GM23248 (cell line): Measurements from ENCODE around the gene ST6GALNAC4. TPM values are rescaled to one million over a fixed set of nuclear protein-coding genes. Genes with fewer than 3 reads are reported as not detected.

Source experiments
- DNase-seq: peaks from one replicate; pipeline ENCODE4 v3.0.0-alpha.2; 2015
- H2AFZ ChIP-seq: fragments of 200-600 bp; sonication (generic); 2 replicates; pipeline ENCODE4 v1.6.1; 2016; ENCODE audit warnings: antibody characterized with exemption
- H3F3A ChIP-seq: fragments of 200-600 bp; sonication (generic); 2 replicates; pipeline ENCODE4 v1.6.1; 2016; ENCODE audit warnings: mild to moderate bottlenecking, antibody characterized with exemption, mixed run types; ENCODE audit not compliant: insufficient read depth
- H3K27ac ChIP-seq: fragments of 200-600 bp; sonication (generic); 2 replicates; pipeline ENCODE4 v1.5.1; 2016; ENCODE audit warnings: mild to moderate bottlenecking
- H3K27me3 ChIP-seq: fragments of 200-600 bp; sonication (generic); replicated peaks from 2 replicates; pipeline ENCODE4 v1.6.1; 2016; ENCODE audit warnings: mild to moderate bottlenecking; ENCODE audit not compliant: insufficient read depth
- H3K36me3 ChIP-seq: fragments of 200-600 bp; sonication (generic); 2 replicates; pipeline ENCODE4 v1.6.1; 2016; ENCODE audit warnings: low read depth, mild to moderate bottlenecking
- H3K4me1 ChIP-seq: fragments of 200-600 bp; sonication (generic); 2 replicates; pipeline ENCODE4 v1.6.1; 2016; ENCODE audit warnings: mild to moderate bottlenecking; ENCODE audit not compliant: insufficient read depth
- H3K4me2 ChIP-seq: fragments of 200-600 bp; sonication (generic); one replicate; pipeline ENCODE4 v1.6.1; 2016; ENCODE audit warnings: mild to moderate bottlenecking; ENCODE audit not compliant: unreplicated experiment
- H3K4me3 ChIP-seq: fragments of 200-600 bp; sonication (generic); 2 replicates; pipeline ENCODE4 v1.5.1; 2016; ENCODE audit warnings: mild to moderate bottlenecking
- H3K79me2 ChIP-seq: fragments of 200-600 bp; sonication (generic); 2 replicates; pipeline ENCODE4 v1.6.1; 2016; ENCODE audit warnings: mild to moderate bottlenecking; ENCODE audit not compliant: insufficient read depth
- H3K9ac ChIP-seq: fragments of 200-600 bp; sonication (generic); 2 replicates; pipeline ENCODE4 v1.6.1; 2016; ENCODE audit warnings: mild to moderate bottlenecking
- H3K9me2 ChIP-seq: fragments of 200-600 bp; sonication (generic); 2 replicates; pipeline ENCODE4 v1.6.1; 2016; ENCODE audit warnings: mixed run types, mild to moderate bottlenecking, moderate library complexity; ENCODE audit not compliant: insufficient read depth
- H3K9me3 ChIP-seq: fragments of 200-600 bp; sonication (generic); one replicate; pipeline ENCODE4 v1.6.1; 2017; ENCODE audit warnings: low read depth
- H4K20me1 ChIP-seq: fragments of 200-600 bp; sonication (generic); 2 replicates; pipeline ENCODE4 v1.6.0; 2016; ENCODE audit not compliant: insufficient read depth
- EZH2 ChIP-seq: fragments of 200-600 bp; sonication (generic); IDR thresholded peaks from 2 replicates; pipeline ENCODE4 v1.6.1; 2018; ENCODE audit warnings: antibody characterized with exemption, mild to moderate bottlenecking; ENCODE audit not compliant: insufficient read depth, poor library complexity, severe bottlenecking
- EZH2phosphoT487 ChIP-seq: fragments of 200-600 bp; sonication (generic); IDR thresholded peaks from 2 replicates; pipeline ENCODE4 v1.6.1; 2018; ENCODE audit warnings: antibody characterized with exemption, moderate library complexity, mild to moderate bottlenecking, low read depth; ENCODE audit not compliant: insufficient read depth
- WGBS, 2 experiments: methylation state at CpG; one replicate each; pipeline ENCODE4 v1.1.6; 2015 to 2017; ENCODE audit warnings: low lambda C conversion rate in 2 of 2, low coverage in 1 of 2; ENCODE audit errors: missing lambda C conversion rate in 2 of 2; 5-methylcytosine and 5-hydroxymethylcytosine counted together
- in situ Hi-C: fragments of 300-500 bp; cut with MboI; formaldehyde crosslinking; loops from 2 replicates; pipeline ENCODE4 v1.15.0; 2020
- polyA plus RNA-seq: library from polyadenylated mRNA; unstranded; fragments of >200 nt; fragmentation: Nextera tagmentation; extraction: Ambion mirVana; gene quantifications from 2 replicates; pipeline ENCODE4 v1.2.1, GENCODE V29; 2016
- total RNA-seq: library from RNA; depleted of rRNA; stranded (reverse); fragments of >200 nt; shearing (Covaris generic); gene quantifications from 2 replicates; pipeline ENCODE4 v1.2.3, GENCODE V29; 2014

ST6GALNAC4 gene
- total and polyA plus RNA-seq, 2 experiments from 2014 or later: 33.7 to 61.0 TPM

GRCh38 chr9:127912296-127912695 lies 4.5 kb downstream of the ST6GALNAC4 start:
- H3K9me2 ChIP-seq: no peaks in the 10 kb centered on the region
- in situ Hi-C loops: no loop called here
- no peaks in the 10 kb centered on the region for H3K27me3 ChIP-seq
- WGBS, 2 experiments: 96 to 98% methylated on average over 31 of the region's 31 CpGs
- no peaks in the 10 kb centered on the region for H4K20me1 ChIP-seq
- H3K4me2 ChIP-seq: no peak overlapping the region
- TF ChIP-seq EZH2 (no peak), EZH2phosphoT487 (no peak)
- H2AFZ ChIP-seq: no peak overlapping the region
- no peaks in the 10 kb centered on the region for H3K9me3 ChIP-seq
- no peak overlapping the region for H3K27ac ChIP-seq
- H3K36me3 ChIP-seq: no peaks in the 10 kb centered on the region; the same call in 1 of the 2 replicates
- DNase-seq: no peak
- peaks cover under 1% of the 10 kb centered on the region for H3F3A ChIP-seq
- H3K9ac ChIP-seq: no peak overlapping the region
- H3K4me1 ChIP-seq: peaks cover 6% of the 10 kb centered on the region
- H3K79me2 ChIP-seq: peaks cover 26% of the 10 kb centered on the region
- no peak overlapping the region for H3K4me3 ChIP-seq

DNA sequence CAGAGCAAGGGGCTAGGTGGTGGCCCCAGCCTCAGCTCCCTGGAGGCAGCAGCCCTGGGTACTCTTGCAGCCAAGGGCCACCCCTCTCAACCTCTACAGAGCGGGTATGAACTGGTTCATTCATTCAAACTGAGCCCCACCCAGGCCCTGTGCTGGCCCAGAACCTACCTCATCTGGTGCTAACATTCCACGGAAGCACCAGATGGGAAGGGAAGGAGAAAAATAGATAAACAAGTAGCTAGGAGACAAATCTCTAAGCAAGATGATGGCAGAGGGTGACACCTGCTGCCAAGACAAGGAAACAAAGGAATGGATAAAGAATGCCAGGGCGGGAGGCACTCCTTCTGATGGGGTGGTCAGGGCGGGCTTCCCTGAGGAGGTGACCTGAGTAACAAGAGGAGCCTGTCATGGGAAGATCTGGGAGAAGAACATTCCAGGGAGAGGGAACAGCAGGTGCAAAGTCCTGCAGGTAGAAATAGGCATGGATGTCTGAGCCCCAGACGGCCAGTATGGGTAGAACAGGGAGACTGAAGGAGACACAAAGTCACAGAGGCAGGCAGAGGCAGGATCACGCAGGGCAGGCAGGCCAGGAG lies 6.1 kb downstream of the ST6GALNAC4 start:
- TF ChIP-seq EZH2phosphoT487: no peak
- TF ChIP-seq EZH2: no peak
- 42 to 51% methylated on average over 6 of the region's 6 CpGs for WGBS, 2 experiments
- Histone ChIP-seq H2AFZ (no peak overlapping the region), H3K79me2 (peaks cover 17% of the 10 kb centered on the region), H3K36me3 (no peaks in the 10 kb centered on the region; the same call in 1 of the 2 replicates), H3K27ac (no peak overlapping the region), H3K9me2 (no peaks in the 10 kb centered on the region), H3K27me3 (no peaks in the 10 kb centered on the region), H3K4me2 (no peak overlapping the region), H3F3A (peaks cover 9% of the 10 kb centered on the region; the same call in 1 of the 2 replicates), H3K4me1 (peaks cover 8% of the 10 kb centered on the region; the same call in 1 of the 2 replicates), H3K9ac (no peak overlapping the region), H3K4me3 (no peak overlapping the region), H3K9me3 (no peaks in the 10 kb centered on the region), H4K20me1 (no peaks in the 10 kb centered on the region)
- in situ Hi-C loops: no loop called here
- DNase-seq: peak; percentile 66

GRCh38 chr9:127909839-127910273 lies 7.0 kb downstream of the ST6GALNAC4 start:
- H4K20me1 ChIP-seq: no peaks in the 10 kb centered on the region
- peaks cover 10% of the 10 kb centered on the region; the same call in 1 of the 2 replicates for H3K79me2 ChIP-seq
- peaks cover 9% of the 10 kb centered on the region; the same call in 1 of the 2 replicates for H3F3A ChIP-seq
- no peak overlapping the region for H3K4me3 ChIP-seq
- no peak overlapping the region for H2AFZ ChIP-seq
- H3K4me1 ChIP-seq: peaks cover 8% of the 10 kb centered on the region; the same call in 1 of the 2 replicates
- no peak overlapping the region for H3K4me2 ChIP-seq
- H3K9me3 ChIP-seq: no peaks in the 10 kb centered on the region
- WGBS, 2 experiments: 89% methylated on average over 10 to 17 of the region's 17 CpGs
- no peaks in the 10 kb centered on the region for H3K9me2 ChIP-seq
- H3K27me3 ChIP-seq: no peaks in the 10 kb centered on the region
- DNase-seq: no peak
- H3K36me3 ChIP-seq: no peaks in the 10 kb centered on the region; the same call in 1 of the 2 replicates
- TF ChIP-seq EZH2 (no peak), EZH2phosphoT487 (no peak)
- H3K9ac ChIP-seq: no peak overlapping the region
- in situ Hi-C loops: no loop called here
- no peak overlapping the region for H3K27ac ChIP-seq

DNA sequence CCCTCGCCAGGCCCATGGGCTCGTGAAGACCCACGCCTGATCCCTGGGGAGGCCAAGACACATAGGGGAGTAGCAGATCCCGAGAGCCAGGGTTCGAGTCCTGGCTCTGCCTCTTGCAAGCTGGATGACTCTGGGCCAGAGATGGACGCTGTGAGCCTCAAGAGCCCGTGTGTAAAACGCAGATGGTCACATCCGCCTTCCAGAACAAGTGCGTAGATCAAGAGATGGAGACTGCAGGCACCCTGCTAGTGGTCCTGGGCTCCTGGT lies 8.2 kb downstream of the ST6GALNAC4 start:
- no peak for DNase-seq
- H3K27me3 ChIP-seq: no peaks in the 10 kb centered on the region
- in situ Hi-C loops: no loop called here
- no peak overlapping the region for H3K4me2 ChIP-seq
- no peaks in the 10 kb centered on the region; the same call in 1 of the 2 replicates for H3K36me3 ChIP-seq
- TF ChIP-seq EZH2phosphoT487 (no peak), EZH2 (no peak)
- no peak overlapping the region for H3K27ac ChIP-seq
- no peaks in the 10 kb centered on the region for H4K20me1 ChIP-seq
- peaks cover 10% of the 10 kb centered on the region; the same call in 1 of the 2 replicates for H3K79me2 ChIP-seq
- H2AFZ ChIP-seq: no peak overlapping the region
- no peaks in the 10 kb centered on the region for H3K9me3 ChIP-seq
- no peak overlapping the region for H3K9ac ChIP-seq
- peaks cover 9% of the 10 kb centered on the region for H3K4me1 ChIP-seq
- 97% methylated on average over 10 of the region's 10 CpGs for WGBS, 2 experiments
- peaks cover 9% of the 10 kb centered on the region; the same call in 1 of the 2 replicates for H3F3A ChIP-seq
- no peaks in the 10 kb centered on the region for H3K9me2 ChIP-seq
- H3K4me3 ChIP-seq: no peak overlapping the region
